HCT116 (cell line): ENCODE data around the gene SDK2. TPM values are rescaled to one million over a fixed set of nuclear protein-coding genes. Genes with fewer than 3 reads are reported as not detected.

Experiments used
- ATAC-seq: fragments of 200-7000 bp; cut with Tn5 transposase; 2 replicates; pipeline ENCODE4 v1.9.1; 2020; ENCODE audit warnings: mild to moderate bottlenecking, moderate library complexity
- BruUV-seq: library from RNA; stranded (reverse); fragments of 400-500 nt; replicated peaks from 2 replicates; lab custom pipeline; 2021; lab: Mats Ljungman, UMichigan
- CTCF ChIA-PET: fragments of 300-600 bp; sonication (Branson Sonifier 250); formaldehyde crosslinking; loops from one replicate; lab custom pipeline; 2021; ENCODE audit warnings: antibody characterized with exemption; lab: Charles Lee
- POLR2A ChIA-PET: fragments of 300-600, 350-600 bp; sonication (Branson Sonifier 250); formaldehyde crosslinking; loops from one replicate; lab custom pipeline; 2021; ENCODE audit warnings: antibody characterized with exemption; lab: Charles Lee
- RAD21 ChIA-PET, 2 experiments: fragments of 300-600 bp; sonication (Branson Sonifier 250); formaldehyde crosslinking; loops; one replicate each; lab custom pipeline; 2023; ENCODE audit warnings: low total read pairs in 2 of 2; ENCODE audit not compliant: uncharacterized antibody in 2 of 2, unreplicated experiment in 2 of 2, low non-redundant PET in 1 of 2; lab: Charles Lee
- DNase-seq: peaks from one replicate; pipeline ENCODE4 v3.0.0-alpha.2; 2010; ENCODE audit warnings: low read depth, low spot score
- H2AFZ ChIP-seq: fragments of 200-600 bp; shearing (Covaris generic), sonication (generic); 2 replicates; pipeline ENCODE4 v1.6.1; 2017; ENCODE audit warnings: low read depth, mixed run types, mixed read lengths, antibody characterized with exemption, low read length; ENCODE audit not compliant: poor library complexity, severe bottlenecking
- H3K27ac ChIP-seq: 2 replicates; pipeline ENCODE4 v1.5.1; 2012; ENCODE audit warnings: low read depth, low read length
- H3K27me3 ChIP-seq: fragments of 200-600 bp; sonication (generic); 2 replicates; pipeline ENCODE4 v1.6.1; 2016; ENCODE audit warnings: mixed run types, low read length, mixed read lengths; ENCODE audit not compliant: insufficient read depth
- H3K36me3 ChIP-seq, 2 experiments: fragments of 200-500 bp in 1 of 2; fragments of 200-600 bp in 1 of 2; sonication (Bioruptor generic) in 1 of 2; sonication (generic) in 1 of 2; 2 replicates each; pipeline versions ENCODE4 v1.5.1 to v1.6.1; 2014 to 2016; ENCODE audit warnings: low read length in 2 of 2, inconsistent platforms in 1 of 2, mixed read lengths in 1 of 2, mixed run types in 1 of 2; ENCODE audit not compliant: insufficient read depth in 2 of 2, control insufficient read depth in 1 of 2
- H3K4me1 ChIP-seq, 2 experiments: fragments of 200-600 bp in 1 of 2; sonication (generic) in 1 of 2; 2 replicates each; pipeline versions ENCODE4 v1.5.1 to v1.6.1; 2012 to 2017; ENCODE audit warnings: low read length in 2 of 2, inconsistent platforms in 1 of 2, mild to moderate bottlenecking in 1 of 2, mixed read lengths in 1 of 2, mixed run types in 1 of 2, moderate library complexity in 1 of 2; ENCODE audit not compliant: insufficient read depth in 2 of 2, control insufficient read depth in 1 of 2
- H3K4me2 ChIP-seq: fragments of 200-600 bp; sonication (generic); 2 replicates; pipeline ENCODE4 v1.6.1; 2017; ENCODE audit warnings: mixed run types, low read length, mixed read lengths
- H3K4me3 ChIP-seq, 2 experiments: fragments of 200-600 bp in 1 of 2; sonication (generic) in 1 of 2; replicated peaks in 1 of 2; 2 replicates each; pipeline ENCODE4 v1.5.1; 2011 to 2016; ENCODE audit warnings: low read length in 2 of 2, control low read depth in 1 of 2, low read depth in 1 of 2, mild to moderate bottlenecking in 1 of 2, mixed read lengths in 1 of 2, mixed run types in 1 of 2
- H3K79me2 ChIP-seq: fragments of 200-600 bp; sonication (generic); 2 replicates; pipeline ENCODE4 v1.6.1; 2017; ENCODE audit warnings: mild to moderate bottlenecking, mixed run types, low read length, moderate library complexity, mixed read lengths; ENCODE audit not compliant: insufficient read depth
- H3K9ac ChIP-seq: fragments of 200-600 bp; sonication (generic); 2 replicates; pipeline ENCODE4 v1.6.1; 2016; ENCODE audit warnings: low read length, mixed read lengths
- H3K9me2 ChIP-seq: fragments of 200-600 bp; sonication (generic), shearing (Covaris generic); 2 replicates; pipeline ENCODE4 v1.6.1; 2017; ENCODE audit warnings: mixed run types, mild to moderate bottlenecking, moderate library complexity; ENCODE audit not compliant: insufficient read depth
- H3K9me3 ChIP-seq, 2 experiments: fragments of 200-500 bp in 1 of 2; fragments of 200-600 bp in 1 of 2; sonication (Bioruptor generic) in 1 of 2; sonication (generic) in 1 of 2; 2 replicates each; pipeline ENCODE4 v1.6.1; 2014 to 2017; ENCODE audit warnings: low read length in 2 of 2, mixed read lengths in 2 of 2, inconsistent platforms in 1 of 2, low read depth in 1 of 2, mild to moderate bottlenecking in 1 of 2, mixed run types in 1 of 2, moderate library complexity in 1 of 2; ENCODE audit not compliant: control insufficient read depth in 1 of 2, insufficient read depth in 1 of 2
- H4K20me1 ChIP-seq: fragments of 200-600 bp; sonication (generic), shearing (Covaris generic); 2 replicates; pipeline ENCODE4 v1.6.1; 2017; ENCODE audit warnings: mixed run types, mild to moderate bottlenecking, moderate library complexity; ENCODE audit not compliant: insufficient read depth
- ATF3 ChIP-seq: IDR thresholded peaks from 2 replicates; pipeline ENCODE4 v1.6.1; 2012
- CEBPB ChIP-seq: IDR thresholded peaks from 2 replicates; pipeline ENCODE4 v1.6.1; 2012; ENCODE audit warnings: low read depth
- EGR1 ChIP-seq: IDR thresholded peaks from 2 replicates; pipeline ENCODE4 v1.6.1; 2012; ENCODE audit warnings: low read depth
- ELF1 ChIP-seq: IDR thresholded peaks from 2 replicates; pipeline ENCODE4 v1.6.1; 2012; ENCODE audit warnings: low read depth, borderline replicate concordance
- EZH2 ChIP-seq: fragments of 200-600 bp; sonication (generic); IDR thresholded peaks from 2 replicates; pipeline ENCODE4 v1.6.1; 2017; ENCODE audit warnings: antibody characterized with exemption, mixed run types
- EZH2phosphoT487 ChIP-seq: fragments of 200-600 bp; IDR thresholded peaks from 2 replicates; pipeline ENCODE4 v1.6.1; 2018; ENCODE audit warnings: antibody characterized with exemption, borderline replicate concordance
- POLR2A ChIP-seq: IDR thresholded peaks from 2 replicates; pipeline ENCODE4 v1.7.0; 2011; ENCODE audit warnings: borderline replicate concordance; ENCODE audit not compliant: insufficient read depth, insufficient read length; ENCODE audit errors: extremely low read depth
- REST ChIP-seq: IDR thresholded peaks from 2 replicates; pipeline ENCODE4 v1.6.1; 2012; ENCODE audit warnings: low read depth
- SIN3A ChIP-seq: IDR thresholded peaks from 2 replicates; pipeline ENCODE4 v1.6.1; 2012; ENCODE audit warnings: low read depth
- SP1 ChIP-seq: IDR thresholded peaks from 2 replicates; pipeline ENCODE4 v1.6.1; 2012; ENCODE audit warnings: low read depth
- SRF ChIP-seq: IDR thresholded peaks from 2 replicates; pipeline ENCODE4 v1.6.1; 2012; ENCODE audit warnings: low read depth
- ZBTB33 ChIP-seq: IDR thresholded peaks from 2 replicates; pipeline ENCODE4 v1.6.1; 2011; ENCODE audit warnings: mild to moderate bottlenecking, low read length, moderate library complexity; ENCODE audit not compliant: insufficient replicate concordance; ENCODE audit errors: extremely low read depth
- ZFX ChIP-seq: fragments of 450-650 bp; IDR thresholded peaks from 2 replicates; pipeline ENCODE4 v1.6.1; 2017
- ZNF274 ChIP-seq: fragments of 200-500 bp; sonication (Bioruptor generic); IDR thresholded peaks from 2 replicates; pipeline ENCODE4 v1.6.1; 2014; ENCODE audit warnings: mild to moderate bottlenecking, low read depth, low read length, inconsistent platforms
- intact Hi-C: fragments of 100-400 bp; cut with micrococcal nuclease; formaldehyde crosslinking; loops from 2 replicates; pipeline ENCODE4 v1.10.0; 2022
- total RNA-seq: library from RNA; stranded (reverse); gene quantifications from one replicate; pipeline ENCODE4 v1.2.1, GENCODE V29; 2021; ENCODE audit not compliant: unreplicated experiment

The SDK2 gene
- total RNA-seq, 1 experiment from 2014 or later = 0.10 TPM

- no peak for ATAC-seq
- Histone ChIP-seq H3K36me3 (no peaks in the 10 kb centered on the region), H3K9ac (no peak overlapping the region), H2AFZ (no peak overlapping the region), H3K9me3 (no peaks in the 10 kb centered on the region), H3K27me3 (peaks cover 55% of the 10 kb centered on the region), H3K4me3 (no peak overlapping the region), H3K4me2 (no peak overlapping the region), H3K79me2 (no peaks in the 10 kb centered on the region), H3K27ac (no peak overlapping the region), H4K20me1 (no peaks in the 10 kb centered on the region), H3K9me2 (no peaks in the 10 kb centered on the region), H3K4me1 (no peaks in the 10 kb centered on the region)
- ChIA-PET RAD21 (no interaction called here), POLR2A (no interaction called here), CTCF (no interaction called here)
- TF ChIP-seq ZBTB33 (no peak), POLR2A (no peak), ELF1 (no peak), EZH2phosphoT487 (no peak), SRF (no peak), ZNF274 (no peak), ATF3 (no peak), SP1 (no peak), EGR1 (no peak), REST (no peak), CEBPB (no peak), EZH2 (no peak), ZFX (no peak), SIN3A (no peak)
- intact Hi-C loops = no loop called here
- no peak for DNase-seq
- no TSS peak for BruUV-seq
These were observed 150.0 kb downstream of the SDK2 start for GRCh38 chr17:73493956-73494926.
